H1 (cell line): ENCODE results near the gene DDX3X. TPM values are rescaled to one million over a fixed set of nuclear protein-coding genes. Genes with fewer than 3 reads are reported as not detected.

Experiments used
- CTCF ChIA-PET: fragments of 300-600 bp; sonication (Branson Sonifier 250); formaldehyde crosslinking; loops from one replicate; lab custom pipeline; 2021; ENCODE audit not compliant: partially characterized antibody; lab: Charles Lee
- POLR2A ChIA-PET: fragments of 300-600 bp; sonication (Branson Sonifier 250); formaldehyde crosslinking; loops from one replicate; lab custom pipeline; 2021; ENCODE audit warnings: inconsistent platforms; ENCODE audit not compliant: partially characterized antibody; lab: Charles Lee
- DNase-seq, 2 experiments: peaks; one replicate each; pipeline versions ENCODE4 v3.0.0 to v3.0.0-alpha.2; 2010 to 2022; ENCODE audit warnings: low spot score in 2 of 2, low read depth in 1 of 2, mixed read lengths in 1 of 2
- FAIRE-seq: peaks from 2 replicates; lab custom pipeline; 2011; peaks lifted over from hg19 to GRCh38; lab: Jason Lieb, UNC
- H2AFZ ChIP-seq: 2 replicates; pipeline ENCODE4 v1.8.1; 2012; ENCODE audit warnings: low read length, inconsistent platforms
- H2AK5ac ChIP-seq: 2 replicates; pipeline ENCODE4 v1.6.1; 2013; ENCODE audit warnings: low read depth, low read length
- H2BK120ac ChIP-seq: replicated peaks from 2 replicates; pipeline ENCODE3; 2013; ENCODE audit warnings: low read depth, low read length, inconsistent platforms
- H2BK12ac ChIP-seq: 2 replicates; pipeline ENCODE4 v1.6.1; 2013; ENCODE audit warnings: low read depth, low read length
- H2BK15ac ChIP-seq: 2 replicates; pipeline ENCODE4 v1.6.1; 2013; ENCODE audit warnings: low read length
- H2BK20ac ChIP-seq: 2 replicates; pipeline ENCODE4 v1.6.1; 2013; ENCODE audit warnings: low read length
- H2BK5ac ChIP-seq: 2 replicates; pipeline ENCODE4 v1.6.1; 2013; ENCODE audit warnings: low read depth, low read length
- H3K14ac ChIP-seq: 2 replicates; pipeline ENCODE4 v1.6.1; 2013; ENCODE audit warnings: inconsistent platforms; ENCODE audit not compliant: insufficient read length
- H3K18ac ChIP-seq: 2 replicates; pipeline ENCODE4 v1.6.1; 2013; ENCODE audit warnings: low read length; ENCODE audit errors: extremely low read depth
- H3K23ac ChIP-seq: 2 replicates; pipeline ENCODE4 v1.6.1; 2013; ENCODE audit warnings: inconsistent platforms; ENCODE audit not compliant: insufficient read length
- H3K23me2 ChIP-seq: 2 replicates; pipeline ENCODE4 v1.6.1; 2013; ENCODE audit warnings: low read depth, low read length
- H3K27ac ChIP-seq: 2 replicates; pipeline ENCODE4 v1.6.1; 2011; ENCODE audit warnings: low read depth, low read length, inconsistent platforms
- H3K27me3 ChIP-seq, 4 experiments: replicated peaks in 1 of 4; 1 replicate in 1 of 4; 2 replicates in 3 of 4; pipeline versions ENCODE4 v1.6.1 to v1.8.1; 2011 to 2013; ENCODE audit warnings: low read length in 3 of 4, mild to moderate bottlenecking in 3 of 4, inconsistent platforms in 2 of 4, mixed read lengths in 2 of 4, moderate library complexity in 1 of 4; ENCODE audit not compliant: control insufficient read depth in 3 of 4, insufficient read depth in 3 of 4; ENCODE audit errors: extremely low read depth in 1 of 4
- H3K36me3 ChIP-seq, 4 experiments: 2 replicates each; pipeline versions ENCODE4 v1.6.1 to v1.8.1; 2011 to 2013; ENCODE audit warnings: mild to moderate bottlenecking in 4 of 4, low read length in 3 of 4, moderate library complexity in 2 of 4, control low read depth in 1 of 4, inconsistent platforms in 1 of 4; ENCODE audit not compliant: insufficient read depth in 4 of 4, control insufficient read depth in 2 of 4
- H3K4ac ChIP-seq: replicated peaks from 2 replicates; pipeline ENCODE3; 2013; ENCODE audit warnings: low read length, low read depth, mixed read lengths, inconsistent platforms; ENCODE audit not compliant: insufficient read length
- H3K4me1 ChIP-seq, 4 experiments: replicated peaks in 1 of 4; 1 replicate in 1 of 4; 2 replicates in 3 of 4; pipeline versions ENCODE4 v1.6.1 to v1.8.1; 2011 to 2013; ENCODE audit warnings: low read length in 3 of 4, inconsistent platforms in 2 of 4, mixed read lengths in 1 of 4; ENCODE audit not compliant: insufficient read depth in 4 of 4, control insufficient read depth in 3 of 4
- H3K4me2 ChIP-seq, 2 experiments: 2 replicates each; pipeline versions ENCODE4 v1.6.1 to v1.8.1; 2011 to 2013; ENCODE audit warnings: low read depth in 2 of 2, low read length in 2 of 2, control low read depth in 1 of 2, inconsistent platforms in 1 of 2, mild to moderate bottlenecking in 1 of 2; ENCODE audit not compliant: insufficient read depth in 1 of 2
- H3K4me3 ChIP-seq, 4 experiments: fragments of 200-600, 300-600 bp in 1 of 4; sonication (generic), shearing (Covaris generic), sonication (Bioruptor Twin) in 1 of 4; 2 replicates each; pipeline versions ENCODE4 v1.5.1 to v1.8.1; 2011 to 2016; ENCODE audit warnings: low read length in 4 of 4, low read depth in 3 of 4, control low read depth in 2 of 4, inconsistent platforms in 2 of 4, mild to moderate bottlenecking in 2 of 4, mixed read lengths in 1 of 4, moderate library complexity in 1 of 4; ENCODE audit not compliant: insufficient read depth in 2 of 4; ENCODE audit errors: extremely low read depth in 1 of 4
- H3K56ac ChIP-seq: replicated peaks from 2 replicates; pipeline ENCODE3; 2013; ENCODE audit warnings: low read depth, mild to moderate bottlenecking, mixed read lengths, low read length, inconsistent platforms; ENCODE audit not compliant: insufficient read length
- H3K79me1 ChIP-seq: 2 replicates; pipeline ENCODE4 v1.6.1; 2013; ENCODE audit warnings: low read depth, low read length, control low read depth
- H3K79me2 ChIP-seq, 2 experiments: 2 replicates each; pipeline versions ENCODE4 v1.6.1 to v1.8.1; 2012 to 2013; ENCODE audit warnings: low read length in 2 of 2, mild to moderate bottlenecking in 2 of 2, inconsistent platforms in 1 of 2; ENCODE audit not compliant: insufficient read depth in 2 of 2, control insufficient read depth in 1 of 2
- H3K9ac ChIP-seq, 4 experiments: replicated peaks in 1 of 4; 1 replicate in 1 of 4; 2 replicates in 3 of 4; pipeline versions ENCODE4 v1.6.1 to v1.8.1; 2011 to 2013; ENCODE audit warnings: low read depth in 3 of 4, low read length in 3 of 4, control low read depth in 2 of 4, mild to moderate bottlenecking in 2 of 4, moderate library complexity in 2 of 4, inconsistent platforms in 1 of 4; ENCODE audit errors: extremely low read depth in 1 of 4
- H3K9me3 ChIP-seq, 2 experiments: 2 replicates each; pipeline versions ENCODE4 v1.6.1 to v1.8.1; 2012 to 2013; ENCODE audit warnings: mild to moderate bottlenecking in 2 of 2, moderate library complexity in 2 of 2, control low read depth in 1 of 2, inconsistent platforms in 1 of 2, low read depth in 1 of 2, low read length in 1 of 2, mixed read lengths in 1 of 2; ENCODE audit not compliant: insufficient read depth in 2 of 2
- H4K20me1 ChIP-seq, 2 experiments: replicated peaks in 1 of 2; 2 replicates each; pipeline versions ENCODE3 to v1.8.1; 2011 to 2013; ENCODE audit warnings: inconsistent platforms in 2 of 2, low read length in 2 of 2, mild to moderate bottlenecking in 1 of 2; ENCODE audit not compliant: insufficient read depth in 2 of 2, control insufficient read depth in 1 of 2
- H4K5ac ChIP-seq: 2 replicates; pipeline ENCODE4 v1.6.1; 2013; ENCODE audit warnings: low read length, low read depth, mixed read lengths, inconsistent platforms; ENCODE audit not compliant: insufficient read length
- H4K8ac ChIP-seq: 2 replicates; pipeline ENCODE4 v1.8.0; 2013; ENCODE audit warnings: mild to moderate bottlenecking, moderate library complexity, low read length, inconsistent platforms; ENCODE audit not compliant: insufficient read depth; ENCODE audit errors: extremely low read depth
- H4K91ac ChIP-seq: replicated peaks from 2 replicates; pipeline ENCODE3; 2013; ENCODE audit warnings: low read length, mixed read lengths, inconsistent platforms; ENCODE audit not compliant: insufficient read length
- FOSL1 ChIP-seq: IDR thresholded peaks from 2 replicates; pipeline ENCODE4 v1.6.1; 2011; ENCODE audit warnings: mild to moderate bottlenecking, low read depth, low read length, moderate library complexity; ENCODE audit not compliant: insufficient read depth
- PHF8 ChIP-seq: fragments of 200-600 bp; sonication (generic); conservative IDR thresholded peaks from 2 replicates; pipeline ENCODE4 v1.7.1; 2012; ENCODE audit warnings: low read depth, mild to moderate bottlenecking, inconsistent platforms, low read length, moderate library complexity
- SIN3A ChIP-seq, 2 experiments: IDR thresholded peaks in 1 of 2; conservative IDR thresholded peaks in 1 of 2; 2 replicates each; pipeline ENCODE4 v1.6.1; 2011 to 2012; ENCODE audit warnings: low read length in 2 of 2, improper control_type of control experiment in 1 of 2, low read depth in 1 of 2, mild to moderate bottlenecking in 1 of 2
- WGBS, 2 experiments: shearing (Covaris generic) in 1 of 2; methylation state at CpG; one replicate each; pipeline versions ENCODE4 v1.1.6 to v1.1.7; 2013 to 2015; ENCODE audit warnings: low lambda C conversion rate in 2 of 2, mixed read lengths in 2 of 2, inconsistent platforms in 1 of 2, low coverage in 1 of 2, missing lambda C conversion rate in 1 of 2; ENCODE audit not compliant: insufficient replicate concordance in 2 of 2, insufficient coverage in 1 of 2, insufficient read length in 1 of 2; ENCODE audit errors: extremely low coverage in 1 of 2, missing lambda C conversion rate in 1 of 2; 5-methylcytosine and 5-hydroxymethylcytosine counted together
- polyA plus RNA-seq, 7 experiments: library from polyadenylated mRNA; depleted of rRNA in 3 of 7; stranded (reverse) in 5 of 7; unstranded in 2 of 7; fragments of >200 nt in 5 of 7; fragments of 200-250 nt in 2 of 7; gene quantifications; 1 replicate in 5 of 7; 2 replicates in 1 of 7; 4 replicates in 1 of 7; pipeline versions ENCODE4 v1.2.1 to v1.2.3, GENCODE V29; 2011 to 2013; ENCODE audit warnings: missing spikeins in 2 of 7, mixed read lengths in 2 of 7
- total RNA-seq: library from RNA; stranded (reverse); fragmentation: NEBNext Ultra II Directional; extraction: Animal tissue kit (Norgen Biotek cat#: 25700); gene quantifications from 2 replicates; pipeline ENCODE4 v1.2.1, GENCODE V29; 2021

The DDX3X gene
- total and polyA plus RNA-seq, 2 of the 8 experiments (the other 6 are each of a cell fraction or from before 2014, with no cell fraction given), result 39.4 to 291 TPM

GRCh38 chrX:41326431-41326830, 7.5 kb upstream of the DDX3X start:
- no peaks in the 10 kb centered on the region for H4K20me1 ChIP-seq
- FAIRE-seq, result no peak

More at GRCh38 chrX:41326431-41326830, 7.5 kb upstream of the DDX3X start:
- no peak for DNase-seq
- Histone ChIP-seq H2BK15ac (no peak overlapping the region), H4K5ac (no peak overlapping the region), H3K56ac (no peak overlapping the region), H3K27ac (no peak overlapping the region), H3K36me3 (no peaks in the 10 kb centered on the region), H2BK12ac (no peak overlapping the region), H3K14ac (no peak overlapping the region), H3K9ac (no peak overlapping the region), H3K4ac (no peak overlapping the region), H3K27me3 (no peaks in the 10 kb centered on the region), H3K23me2 (no peaks in the 10 kb centered on the region), H3K23ac (no peak overlapping the region), H3K4me1 (peaks cover 0 to 7% (median 1%) of the 10 kb centered on the region in 4 experiments; a peak in 3 of 7 replicates), H2AK5ac (no peak overlapping the region), H3K4me3 (no peak overlapping the region), H3K9me3 (no peaks in the 10 kb centered on the region), H3K79me1 (no peaks in the 10 kb centered on the region), H2BK20ac (no peak overlapping the region), H2BK5ac (no peak overlapping the region), H4K8ac (no peak overlapping the region), H4K91ac (no peak overlapping the region), H2AFZ (no peak overlapping the region), H2BK120ac (no peak overlapping the region), H3K4me2 (no peak overlapping the region), H3K18ac (no peak overlapping the region), H3K79me2 (peaks cover 0 to under 1% of the 10 kb centered on the region in 2 experiments; a peak in 1 of 4 replicates)
- whole genome bisulfite sequencing, 2 experiments, result 91% methylated on average over 4 of the region's 4 CpGs; no CpG with 5 or more reads in 1 of the 2 experiments
- ChIA-PET POLR2A (no interaction called here), CTCF (no interaction called here)
- TF ChIP-seq SIN3A (conservative IDR thresholded peaks at IDR 0.05 in 1 of 2, IDR thresholded peaks at IDR 0.05 in 1 of 2; ENCODE audit: low read depth in 1 of 2, low read length in 2 of 2), result no peak
- TF ChIP-seq FOSL1, result no peak
- no peak for TF ChIP-seq PHF8
